HG03060 (cell line): Measurements from ENCODE around the gene SMIM13.

Source experiments
- ATAC-seq: cut with Tn5 transposase; IDR thresholded peaks from one replicate; pipeline ENCODE4 v1.9.1; 2021; ENCODE audit warnings: low read depth, moderate number of reproducible peaks; ENCODE audit not compliant: unreplicated experiment

Gene SMIM13

GRCh38 chr6:11183761-11184362 is 90.2 kb downstream of the SMIM13 start:
- no peak for ATAC-seq

DNA sequence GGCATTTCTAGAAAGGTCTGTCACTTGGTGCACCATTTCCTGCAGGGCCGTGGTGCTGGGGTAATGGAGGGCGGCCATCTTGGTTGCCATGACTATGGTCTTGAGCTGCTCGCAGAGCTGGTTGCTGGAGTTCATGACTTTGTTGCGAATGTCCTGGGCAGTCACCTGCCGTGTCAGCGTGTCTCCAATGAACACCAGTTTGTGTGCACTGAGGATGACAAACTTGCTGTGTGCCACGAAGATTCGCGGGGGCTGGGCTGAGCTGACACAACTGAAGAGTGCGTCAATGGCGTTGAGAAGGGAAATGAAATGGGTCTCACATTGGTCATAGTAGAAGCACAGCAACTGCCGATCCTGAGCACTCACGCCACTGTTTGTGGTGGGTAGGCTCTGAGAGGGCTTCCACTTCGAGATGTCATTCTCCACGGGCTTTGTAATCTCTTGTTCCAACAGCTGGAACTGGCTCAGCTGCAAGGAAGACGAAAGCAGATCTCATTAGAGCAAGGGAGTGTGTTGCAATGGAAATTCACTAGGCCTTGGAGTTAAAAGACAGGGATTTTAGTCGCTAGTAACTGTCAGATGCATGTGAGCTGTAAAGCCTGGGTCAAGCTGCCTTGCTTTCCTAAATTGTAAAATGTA is 91.7 kb downstream of the SMIM13 start:
- ATAC-seq, result no peak

DNA sequence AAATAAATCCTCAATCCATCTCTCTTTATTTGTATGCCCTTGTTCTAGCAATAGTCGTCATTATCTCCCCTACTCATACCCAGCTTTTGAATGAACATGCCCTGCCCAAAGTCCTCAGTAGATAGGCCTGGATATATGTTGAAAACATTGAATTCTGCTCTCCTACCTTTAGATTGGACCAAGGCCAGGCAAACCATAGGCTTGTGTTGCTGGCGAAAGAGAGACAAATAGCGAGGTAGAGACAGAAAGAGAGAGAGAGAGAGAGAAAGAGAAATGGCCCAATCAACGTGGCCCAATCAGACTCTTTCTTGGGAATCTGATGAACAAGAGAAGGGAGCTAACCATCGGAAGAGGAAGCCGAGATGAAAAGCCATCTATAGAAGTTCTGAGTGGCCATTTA is 93.7 kb downstream of the SMIM13 start:
- no peak for ATAC-seq
